Right cardiac atrium (tissue), 5 donors: ENCODE results near the gene SPAG8. TPM values are rescaled to one million over a fixed set of nuclear protein-coding genes. Genes with fewer than 3 reads are reported as not detected.
A peak's percentile ranks its signal among the peaks of the same experiment; 100 is the strongest.

Experiments used
- ATAC-seq, 2 donors: fragments of 200-7000 bp; cut with Tn5 transposase; one replicate each; pipeline versions ENCODE4 v1.8.0 to v1.9.1; 2020; ENCODE audit warnings: moderate library complexity in 2 of 2, mild to moderate bottlenecking in 1 of 2
- DNase-seq, 3 donors: peaks; one replicate each; pipeline ENCODE4 v3.0.0-alpha.2; 2020
- H3K27ac ChIP-seq: one replicate; pipeline ENCODE4 v1.5.1; 2013; ENCODE audit warnings: mild to moderate bottlenecking, low read length, control low read depth, moderate library complexity
- H3K27me3 ChIP-seq: one replicate; pipeline ENCODE4 v1.6.1; 2013; ENCODE audit not compliant: control insufficient read depth, insufficient read depth
- H3K4me1 ChIP-seq: one replicate; pipeline ENCODE4 v1.6.1; 2013; ENCODE audit warnings: low read length; ENCODE audit not compliant: control insufficient read depth, insufficient read depth
- H3K4me3 ChIP-seq: one replicate; pipeline ENCODE4 v1.5.1; 2013; ENCODE audit warnings: low read length, control low read depth
- H3K9me3 ChIP-seq: one replicate; pipeline ENCODE4 v1.6.1; 2013; ENCODE audit warnings: low read length; ENCODE audit not compliant: control insufficient read depth
- WGBS: extraction: QIAGEN DNeasy Blood & Tissue Kit; methylation state at CpG from one replicate; pipeline ENCODE4 v1.1.7; 2013; 5-methylcytosine and 5-hydroxymethylcytosine counted together
- intact Hi-C, 4 donors: fragments of 100-400 bp; cut with DNase I; formaldehyde crosslinking; loops; one replicate each; pipeline versions ENCODE4 v1.11.0 to v1.14.0; 2022 to 2023
- polyA plus RNA-seq: library from polyadenylated mRNA; stranded (reverse); fragments of 200-250 nt; gene quantifications from one replicate; pipeline ENCODE4 v1.2.3, GENCODE V29; 2013
- total RNA-seq, 4 donors: library from RNA; stranded (reverse); fragmentation: NEBNext Ultra II Directional; extraction: Animal tissue kit (Norgen Biotek cat#: 25700); gene quantifications; one replicate each; pipeline ENCODE4 v1.2.1, GENCODE V29; 2021
- donor health status: healthy with polysubstance abuse.
- donor health status: DM: no; HTN: yes; CAD: no.
- donor health status: DM: no; HTN: no; CAD: no.
- donor health status: DM: no; HTN: yes; CAD: no; lungs with severe emphysema.
- donor health status: DM: yes; HTN: yes; CAD: no.

SPAG8 gene
- total and polyA plus RNA-seq, 5 donors: 2.6 to 6.0 (median 5.2) TPM

DNA sequence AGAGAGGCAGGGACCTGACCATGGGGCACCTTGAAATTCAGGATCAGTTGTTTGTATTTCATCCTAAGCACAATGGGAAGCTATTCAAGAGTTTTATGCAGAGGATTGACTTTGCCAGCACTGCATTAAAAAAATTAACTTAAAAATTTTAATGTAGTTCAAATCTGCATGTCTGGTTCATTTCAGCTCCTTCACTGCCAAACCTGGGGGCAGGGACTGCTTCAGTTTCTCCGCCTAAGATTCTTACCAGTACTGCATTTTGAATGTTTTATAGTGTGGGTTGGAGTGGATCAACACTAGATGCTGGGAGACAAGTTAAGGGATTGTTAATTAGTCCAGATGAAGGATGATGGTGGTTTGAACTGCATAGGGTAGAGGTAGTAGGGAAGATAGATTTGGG, 42.3 kb downstream of the SPAG8 start:
- no peaks in the 10 kb centered on the region for H3K27me3 ChIP-seq
- H3K27ac ChIP-seq: no peak overlapping the region
- no peak for DNase-seq
- peaks cover 6% of the 10 kb centered on the region for H3K4me1 ChIP-seq
- no peak for ATAC-seq
- no peak overlapping the region for H3K4me3 ChIP-seq
- intact Hi-C loops: no loop called here
- H3K9me3 ChIP-seq: no peaks in the 10 kb centered on the region
- 95% methylated on average over 1 of the region's 1 CpG for WGBS

DNA sequence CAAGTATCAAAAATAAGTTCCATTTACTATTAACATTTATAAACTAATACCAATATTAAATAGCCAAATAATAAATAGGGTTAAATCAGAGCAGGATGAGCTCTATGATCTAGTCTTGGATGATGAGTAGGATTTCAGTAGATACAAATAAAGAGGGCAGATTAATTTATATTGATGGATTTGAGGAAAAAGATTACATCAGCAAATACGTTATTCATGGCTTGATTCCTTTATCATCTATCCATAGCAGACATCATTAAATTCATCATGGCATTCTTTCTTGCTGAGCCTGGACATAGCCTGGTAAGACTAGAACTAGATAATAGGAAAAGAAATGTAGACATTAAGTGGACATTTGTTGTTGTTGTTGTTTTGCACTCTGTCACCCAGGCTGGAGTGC, 44.6 kb downstream of the SPAG8 start:
- Histone ChIP-seq H3K27ac (no peak overlapping the region), H3K4me1 (peaks cover 6% of the 10 kb centered on the region), H3K4me3 (no peak overlapping the region), H3K9me3 (no peaks in the 10 kb centered on the region), H3K27me3 (no peaks in the 10 kb centered on the region)
- intact Hi-C loops: no loop called here
- ATAC-seq: no peak
- WGBS: 89% methylated on average over 1 of the region's 1 CpG
- DNase-seq: no peak

DNA sequence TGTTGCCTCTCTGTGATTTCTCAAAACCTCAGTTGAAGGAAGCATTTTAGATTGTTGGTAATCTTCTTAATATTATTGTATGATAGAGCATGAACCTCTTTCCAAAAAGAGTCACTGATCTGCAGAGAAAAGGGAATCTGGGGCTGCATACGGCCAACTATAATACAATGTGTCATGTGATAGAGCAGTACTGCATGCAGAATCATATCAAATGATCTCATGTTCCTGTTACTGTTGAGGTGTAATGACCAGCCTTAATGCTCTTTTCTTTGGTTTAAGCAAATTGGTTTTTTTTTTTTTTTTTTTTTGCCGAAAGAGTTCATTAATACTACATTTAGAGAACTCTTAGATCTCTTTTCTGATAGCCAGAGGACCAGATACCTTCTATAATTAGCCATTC, 45.1 kb downstream of the SPAG8 start:
- H3K9me3 ChIP-seq: no peaks in the 10 kb centered on the region
- H3K4me1 ChIP-seq: peaks cover 5% of the 10 kb centered on the region
- H3K4me3 ChIP-seq: no peak overlapping the region
- intact Hi-C loops: no loop called here
- ATAC-seq (no peak), DNase-seq (no peak)
- no peaks in the 10 kb centered on the region for H3K27me3 ChIP-seq
- WGBS: 87% methylated on average over 2 of the region's 2 CpGs
- no peak overlapping the region for H3K27ac ChIP-seq

DNA sequence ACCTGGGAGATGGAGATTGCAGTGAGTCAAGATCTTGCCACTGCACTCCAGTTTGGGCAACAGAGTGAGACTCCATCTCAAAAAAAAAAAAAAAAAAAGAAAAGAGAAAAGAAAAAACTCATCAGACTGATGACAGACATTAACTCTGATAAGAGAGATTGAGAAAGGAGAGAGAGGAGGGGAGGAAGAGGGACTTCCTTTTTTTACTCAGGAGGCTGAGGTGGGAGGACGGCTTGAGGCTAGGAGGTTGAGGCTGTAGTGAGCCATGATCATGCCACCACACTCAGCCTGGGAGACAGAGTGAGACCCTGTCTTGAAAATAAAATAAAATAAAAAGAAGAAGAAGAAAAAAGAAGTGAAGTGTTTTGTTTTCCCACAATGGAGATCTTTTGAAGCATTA, 48.3 kb downstream of the SPAG8 start:
- Histone ChIP-seq H3K4me1 (no peaks in the 10 kb centered on the region), H3K27me3 (no peaks in the 10 kb centered on the region), H3K4me3 (no peak overlapping the region), H3K9me3 (no peaks in the 10 kb centered on the region), H3K27ac (no peak overlapping the region)
- WGBS: 93% methylated on average over 1 of the region's 1 CpG
- DNase-seq: no peak
- ATAC-seq: no peak
- intact Hi-C loops: loop anchor here in 1 of 4 donors (2.0 kb wide), 1 partner anchor 35 kb away; no protein-coding TSS in a partner anchor

DNA sequence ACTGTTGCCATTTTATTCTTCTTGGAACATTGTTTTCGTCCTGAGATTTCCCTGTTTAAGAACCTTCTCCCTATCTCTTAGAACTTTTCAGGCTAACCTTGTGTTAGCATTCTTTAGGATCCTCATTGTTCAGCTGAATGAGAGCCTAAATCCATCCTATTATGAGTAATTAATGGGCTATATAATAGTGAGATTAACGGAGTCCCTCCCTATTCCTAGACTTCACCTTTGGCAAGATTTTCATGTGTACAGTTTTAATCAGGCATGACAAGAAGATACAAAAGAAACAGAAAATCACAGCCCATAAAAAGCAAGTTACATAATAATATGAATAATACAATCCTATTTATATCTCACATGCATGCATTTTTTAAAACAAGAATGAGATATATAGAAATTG, 48.9 kb downstream of the SPAG8 start:
- H3K4me1 ChIP-seq: no peaks in the 10 kb centered on the region
- H3K27ac ChIP-seq: no peak overlapping the region
- intact Hi-C loops: loop anchor here in 1 of 4 donors (2.0 kb wide), 1 partner anchor 34 kb away; no protein-coding TSS in a partner anchor
- 94% methylated on average over 2 of the region's 2 CpGs for WGBS
- DNase-seq (no peak), ATAC-seq (no peak)
- H3K4me3 ChIP-seq: no peak overlapping the region
- no peaks in the 10 kb centered on the region for H3K27me3 ChIP-seq
- H3K9me3 ChIP-seq: no peaks in the 10 kb centered on the region

DNA sequence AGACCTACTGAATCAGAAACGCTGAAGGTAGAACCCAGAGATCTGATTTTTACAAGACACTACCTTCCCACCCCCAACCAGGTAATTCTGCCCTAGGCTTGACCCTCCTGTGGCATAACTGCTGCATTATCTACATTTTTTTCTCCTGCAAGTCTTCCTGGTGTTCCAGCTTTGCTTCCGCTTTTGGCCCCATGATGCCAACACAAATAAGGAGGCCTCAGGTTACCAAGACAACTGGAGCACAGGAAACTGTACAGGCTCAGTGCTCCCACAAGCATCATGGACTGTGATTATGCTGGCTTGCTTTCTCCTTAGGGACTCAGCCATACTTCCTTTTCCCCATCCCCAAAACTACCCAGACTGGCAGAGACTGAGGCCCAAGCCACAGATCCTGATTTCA, 51.4 kb downstream of the SPAG8 start:
- intact Hi-C loops: no loop called here
- ATAC-seq: peak; percentile 36 to 66
- 66% methylated on average over 2 of the region's 2 CpGs for WGBS
- Histone ChIP-seq H3K27me3 (no peaks in the 10 kb centered on the region), H3K4me3 (no peak overlapping the region), H3K4me1 (no peaks in the 10 kb centered on the region), H3K9me3 (no peaks in the 10 kb centered on the region), H3K27ac (no peak overlapping the region)
- peak in 1 of 3 donors; percentile 40 for DNase-seq

DNA sequence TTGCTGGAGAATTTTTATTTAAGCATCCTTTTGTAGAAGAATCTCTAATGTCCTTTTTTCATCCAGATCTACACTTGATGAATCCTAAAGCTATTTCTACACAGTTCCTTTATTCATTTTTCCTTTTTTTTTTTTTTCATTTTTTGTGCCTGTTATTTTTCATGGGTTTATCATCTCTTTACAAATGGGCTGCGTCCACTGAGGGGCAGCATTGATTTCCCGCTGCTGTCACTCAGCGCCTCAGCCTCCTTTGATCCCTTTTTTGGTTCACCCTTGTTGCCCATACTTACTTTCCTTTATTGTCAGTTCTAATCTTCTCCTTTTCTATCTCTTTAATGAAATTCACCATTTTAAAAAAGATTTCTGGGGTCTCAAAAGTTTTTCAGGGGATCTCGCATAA, 52.3 kb downstream of the SPAG8 start:
- WGBS: 95% methylated on average over 4 of the region's 4 CpGs
- no peak overlapping the region for H3K27ac ChIP-seq
- H3K9me3 ChIP-seq: no peaks in the 10 kb centered on the region
- no peak overlapping the region for H3K4me3 ChIP-seq
- H3K4me1 ChIP-seq: no peaks in the 10 kb centered on the region
- intact Hi-C loops: no loop called here
- no peaks in the 10 kb centered on the region for H3K27me3 ChIP-seq
- DNase-seq (no peak), ATAC-seq (no peak)

Other genes with a start within 250 kb of the SPAG8 start
- gene TESK1, start 207.0 kb downstream of the SPAG8 start, total RNA-seq: 10 to 100 TPM; 25.0 to 35.3 (median 27.4) TPM
- 30.5 TPM for gene TESK1, start 207.0 kb downstream of the SPAG8 start, polyA plus RNA-seq
- under 1 TPM; 0.58 to 0.68 (median 0.60) TPM for gene CD72, start 193.8 kb downstream of the SPAG8 start, total RNA-seq
- 0.66 TPM for gene CD72, start 193.8 kb downstream of the SPAG8 start, polyA plus RNA-seq
- gene SIT1, start 161.3 kb downstream of the SPAG8 start, total RNA-seq: 1 to 10 TPM in 1 of 4 donors, under 1 TPM in 1, not detected in 2; 0.26 to 1.5 TPM
- gene SIT1, start 161.3 kb downstream of the SPAG8 start, polyA plus RNA-seq: 0.14 TPM
- over 10,000 TPM; 19,654 to 22,919 (median 21,195) TPM for gene RMRP, start 154.2 kb downstream of the SPAG8 start, total RNA-seq
- 218 TPM for gene RMRP, start 154.2 kb downstream of the SPAG8 start, polyA plus RNA-seq
- gene CCDC107, start 154.0 kb downstream of the SPAG8 start, total RNA-seq: 10 to 100 TPM; 54.7 to 61.6 (median 60.1) TPM
- 75.0 TPM for gene CCDC107, start 154.0 kb downstream of the SPAG8 start, polyA plus RNA-seq
- gene ARHGEF39, start 147.1 kb downstream of the SPAG8 start, total RNA-seq: under 1 TPM in 3 of 4 donors, not detected in 1; 0.29 to 0.50 (median 0.34) TPM
- gene ARHGEF39, start 147.1 kb downstream of the SPAG8 start, polyA plus RNA-seq: 0.52 TPM
- 1 to 10 TPM in 3 of 4 donors, not detected in 1; 1.0 to 1.2 (median 1.1) TPM for gene CA9, start 138.3 kb downstream of the SPAG8 start, total RNA-seq
- 1.4 TPM for gene CA9, start 138.3 kb downstream of the SPAG8 start, polyA plus RNA-seq
- gene TPM2, start 122.3 kb downstream of the SPAG8 start, total RNA-seq: 100 to 1,000 TPM; 573 to 840 (median 738) TPM
- gene TPM2, start 122.3 kb downstream of the SPAG8 start, polyA plus RNA-seq: 2,123 TPM
- 100 to 1,000 TPM; 263 to 375 (median 298) TPM for gene TLN1, start 80.1 kb downstream of the SPAG8 start, total RNA-seq
- gene TLN1, start 80.1 kb downstream of the SPAG8 start, polyA plus RNA-seq: 171 TPM
- 10 to 100 TPM; 24.5 to 35.4 (median 25.7) TPM for gene CREB3, start 79.6 kb downstream of the SPAG8 start, total RNA-seq
- gene CREB3, start 79.6 kb downstream of the SPAG8 start, polyA plus RNA-seq: 29.6 TPM
- gene GBA2, start 63.0 kb downstream of the SPAG8 start, total RNA-seq: 100 to 1,000 TPM in 2 of 4 donors, 10 to 100 TPM in 2; 93.7 to 117 (median 102) TPM
- gene GBA2, start 63.0 kb downstream of the SPAG8 start, polyA plus RNA-seq: 70.3 TPM
- gene RGP1, start 63.0 kb downstream of the SPAG8 start, total RNA-seq: 10 to 100 TPM; 25.7 to 35.0 (median 30.4) TPM
- 17.7 TPM for gene RGP1, start 63.0 kb downstream of the SPAG8 start, polyA plus RNA-seq
- gene MSMP, start 58.0 kb downstream of the SPAG8 start, total RNA-seq: not detected
- 0.27 TPM for gene MSMP, start 58.0 kb downstream of the SPAG8 start, polyA plus RNA-seq
- 10 to 100 TPM; 21.3 to 29.9 (median 26.3) TPM for gene NPR2, start 20.7 kb downstream of the SPAG8 start, total RNA-seq
- gene NPR2, start 20.7 kb downstream of the SPAG8 start, polyA plus RNA-seq: 24.7 TPM
- gene HINT2, start 2.8 kb upstream of the SPAG8 start, total RNA-seq: 10 to 100 TPM; 56.7 to 60.7 (median 59.0) TPM
- gene HINT2, start 2.8 kb upstream of the SPAG8 start, polyA plus RNA-seq: 108 TPM
- gene FAM221B, start 16.5 kb upstream of the SPAG8 start, total RNA-seq: not detected
- gene FAM221B, start 16.5 kb upstream of the SPAG8 start, polyA plus RNA-seq: not detected
- 10 to 100 TPM; 19.5 to 21.3 (median 21.0) TPM for gene TMEM8B, start 17.0 kb upstream of the SPAG8 start, total RNA-seq
- 12.7 TPM for gene TMEM8B, start 17.0 kb upstream of the SPAG8 start, polyA plus RNA-seq
- not detected for gene OR13J1, start 58.1 kb upstream of the SPAG8 start, total RNA-seq
- gene OR13J1, start 58.1 kb upstream of the SPAG8 start, polyA plus RNA-seq: not detected
- gene HRCT1, start 93.9 kb upstream of the SPAG8 start, total RNA-seq: 1 to 10 TPM; 2.0 to 5.9 (median 5.1) TPM
- gene HRCT1, start 93.9 kb upstream of the SPAG8 start, polyA plus RNA-seq: 3.3 TPM
- 1 to 10 TPM; 3.7 to 8.0 (median 5.8) TPM for gene SPAAR, start 97.2 kb upstream of the SPAG8 start, total RNA-seq
- 8.7 TPM for gene SPAAR, start 97.2 kb upstream of the SPAG8 start, polyA plus RNA-seq
- gene OR2S2, start 145.9 kb upstream of the SPAG8 start, total RNA-seq: not detected
- not detected for gene OR2S2, start 145.9 kb upstream of the SPAG8 start, polyA plus RNA-seq
- 10 to 100 TPM in 1 of 4 donors, 1 to 10 TPM in 3; 7.4 to 10.1 (median 8.6) TPM for gene RECK, start 224.7 kb upstream of the SPAG8 start, total RNA-seq
- 4.3 TPM for gene RECK, start 224.7 kb upstream of the SPAG8 start, polyA plus RNA-seq